Activated CD4-positive, alpha-beta T cell treated with anti-CD3 and anti-CD28 coated beads, Interleukin-2, amount 10 ng/mL, durations not matched to agents 24 days and 14 days (primary cell): ENCODE measurements around the gene PTPRN2. TPM values are rescaled to one million over a fixed set of nuclear protein-coding genes. Genes with fewer than 3 reads are reported as not detected.

Experiments used
- DNase-seq: peaks from one replicate; pipeline ENCODE4 v3.0.0; 2022
- H3K27ac Mint-ChIP-seq: one replicate; pipeline ENCODE4 v1.8.0; 2022; ENCODE audit warnings: mild to moderate bottlenecking, mixed read lengths
- H3K27me3 Mint-ChIP-seq: one replicate; pipeline ENCODE4 v1.8.0; 2022; ENCODE audit warnings: mixed read lengths
- H3K36me3 Mint-ChIP-seq: one replicate; pipeline ENCODE4 v1.8.0; 2022; ENCODE audit warnings: low read depth, mild to moderate bottlenecking, mixed read lengths
- H3K4me1 Mint-ChIP-seq: one replicate; pipeline ENCODE4 v1.8.0; 2021; ENCODE audit warnings: mixed read lengths
- H3K4me3 Mint-ChIP-seq: one replicate; pipeline ENCODE4 v1.8.0; 2022; ENCODE audit warnings: mild to moderate bottlenecking, moderate library complexity, mixed read lengths
- H3K9me3 Mint-ChIP-seq: one replicate; pipeline ENCODE4 v1.8.0; 2021; ENCODE audit warnings: mixed read lengths
- intact Hi-C: fragments of 100-400 bp; cut with micrococcal nuclease; formaldehyde crosslinking; loops from one replicate; pipeline ENCODE4 v1.15.1; 2023
- total RNA-seq: library from RNA; stranded (reverse); gene quantifications from 2 replicates; pipeline ENCODE4 v1.2.3, GENCODE V29; 2022

PTPRN2 gene
- total RNA-seq, 1 donor from 2014 or later = 0.33 TPM

DNA sequence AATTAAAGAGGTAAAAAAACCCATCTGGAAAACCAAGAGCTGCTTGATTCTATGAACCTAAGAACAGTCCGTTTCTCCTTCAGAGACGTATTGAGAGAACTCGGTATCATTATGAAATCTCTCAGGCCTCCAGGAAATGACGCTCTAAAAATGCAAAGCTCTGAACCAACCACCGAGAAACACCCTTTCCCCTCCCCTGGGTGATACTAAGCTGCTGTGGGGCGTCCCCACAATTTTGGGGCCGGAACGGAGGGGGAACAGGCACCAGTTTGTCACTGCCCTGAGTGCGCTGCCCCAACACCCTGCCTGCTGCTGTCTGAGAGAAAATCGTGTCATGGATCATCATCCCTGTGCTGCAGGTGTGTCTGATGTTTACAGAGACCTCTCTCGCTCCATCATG lies 741.4 kb downstream of the PTPRN2 start:
- no peaks in the 10 kb centered on the region for H3K27me3 Mint-ChIP-seq
- H3K36me3 Mint-ChIP-seq = no peaks in the 10 kb centered on the region
- H3K4me1 Mint-ChIP-seq = peaks cover 2% of the 10 kb centered on the region
- no peaks in the 10 kb centered on the region for H3K9me3 Mint-ChIP-seq
- H3K4me3 Mint-ChIP-seq = no peak overlapping the region
- H3K27ac Mint-ChIP-seq = no peak overlapping the region
- DNase-seq = no peak
- intact Hi-C loops = no loop called here

DNA sequence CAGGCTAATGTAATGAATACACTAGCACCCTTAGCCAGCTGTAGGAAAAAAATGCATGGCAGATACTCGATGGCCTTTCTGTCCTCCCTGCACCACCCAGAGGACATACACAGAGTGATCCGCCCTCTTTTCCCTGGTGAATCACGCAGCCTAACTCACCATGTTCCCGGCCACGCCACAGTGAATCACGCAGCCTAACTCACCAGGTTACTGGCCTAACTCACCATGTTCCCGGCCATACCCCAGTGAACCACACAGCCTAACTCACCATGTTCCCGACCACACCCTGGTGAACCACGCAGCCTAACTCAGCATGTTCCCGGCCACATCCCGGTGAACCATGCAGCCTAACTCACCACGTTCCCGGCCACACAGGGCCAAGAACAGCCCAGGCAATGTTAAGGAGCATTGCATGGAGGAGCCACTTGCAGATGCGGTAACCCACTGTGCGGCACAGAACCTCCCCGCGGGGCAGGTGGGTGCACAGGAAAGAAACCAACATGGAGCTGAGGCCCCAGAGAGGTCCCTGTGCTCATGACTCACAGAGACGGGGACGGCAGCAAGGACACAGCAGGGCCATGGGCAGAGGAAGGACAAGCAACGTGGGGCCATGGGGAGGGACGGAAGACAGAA lies 742.3 kb downstream of the PTPRN2 start:
- Mint-ChIP-seq H3K36me3 (no peaks in the 10 kb centered on the region), H3K27ac (no peak overlapping the region), H3K27me3 (no peaks in the 10 kb centered on the region), H3K4me3 (no peak overlapping the region), H3K9me3 (no peaks in the 10 kb centered on the region), H3K4me1 (no peaks in the 10 kb centered on the region)
- intact Hi-C loops = no loop called here
- DNase-seq = no peak

DNA sequence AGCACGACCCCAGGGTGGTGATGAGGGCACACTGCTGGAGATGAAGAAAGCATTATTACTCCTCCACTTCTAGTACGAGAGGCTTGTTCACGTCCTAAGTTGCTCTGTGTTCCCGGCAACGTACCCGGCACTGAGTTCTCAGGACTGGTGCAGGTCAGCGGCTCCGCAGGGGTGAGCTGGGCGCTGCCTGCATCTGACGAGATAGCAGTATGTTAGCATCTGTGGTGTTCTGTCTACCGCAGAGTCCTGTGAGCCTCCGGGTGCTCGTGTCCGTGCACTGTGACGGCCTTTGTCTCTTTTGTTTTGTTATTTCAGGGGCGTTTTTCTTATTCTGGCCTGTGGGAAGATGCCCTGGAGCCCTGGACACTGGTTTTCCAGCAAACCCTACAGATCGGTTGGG lies 743.0 kb downstream of the PTPRN2 start:
- no peak overlapping the region for H3K4me3 Mint-ChIP-seq
- no peaks in the 10 kb centered on the region for H3K36me3 Mint-ChIP-seq
- no peaks in the 10 kb centered on the region for H3K4me1 Mint-ChIP-seq
- H3K27ac Mint-ChIP-seq = no peak overlapping the region
- DNase-seq = no peak
- intact Hi-C loops = no loop called here
- H3K9me3 Mint-ChIP-seq = no peaks in the 10 kb centered on the region
- H3K27me3 Mint-ChIP-seq = no peaks in the 10 kb centered on the region

GRCh38 chr7:157844141-157844540 lies 743.5 kb downstream of the PTPRN2 start:
- H3K4me3 Mint-ChIP-seq = no peak overlapping the region
- no peaks in the 10 kb centered on the region for H3K9me3 Mint-ChIP-seq
- H3K27me3 Mint-ChIP-seq = no peaks in the 10 kb centered on the region
- DNase-seq = no peak
- no peaks in the 10 kb centered on the region for H3K4me1 Mint-ChIP-seq
- H3K36me3 Mint-ChIP-seq = no peaks in the 10 kb centered on the region
- no peak overlapping the region for H3K27ac Mint-ChIP-seq
- intact Hi-C loops = no loop called here

DNA sequence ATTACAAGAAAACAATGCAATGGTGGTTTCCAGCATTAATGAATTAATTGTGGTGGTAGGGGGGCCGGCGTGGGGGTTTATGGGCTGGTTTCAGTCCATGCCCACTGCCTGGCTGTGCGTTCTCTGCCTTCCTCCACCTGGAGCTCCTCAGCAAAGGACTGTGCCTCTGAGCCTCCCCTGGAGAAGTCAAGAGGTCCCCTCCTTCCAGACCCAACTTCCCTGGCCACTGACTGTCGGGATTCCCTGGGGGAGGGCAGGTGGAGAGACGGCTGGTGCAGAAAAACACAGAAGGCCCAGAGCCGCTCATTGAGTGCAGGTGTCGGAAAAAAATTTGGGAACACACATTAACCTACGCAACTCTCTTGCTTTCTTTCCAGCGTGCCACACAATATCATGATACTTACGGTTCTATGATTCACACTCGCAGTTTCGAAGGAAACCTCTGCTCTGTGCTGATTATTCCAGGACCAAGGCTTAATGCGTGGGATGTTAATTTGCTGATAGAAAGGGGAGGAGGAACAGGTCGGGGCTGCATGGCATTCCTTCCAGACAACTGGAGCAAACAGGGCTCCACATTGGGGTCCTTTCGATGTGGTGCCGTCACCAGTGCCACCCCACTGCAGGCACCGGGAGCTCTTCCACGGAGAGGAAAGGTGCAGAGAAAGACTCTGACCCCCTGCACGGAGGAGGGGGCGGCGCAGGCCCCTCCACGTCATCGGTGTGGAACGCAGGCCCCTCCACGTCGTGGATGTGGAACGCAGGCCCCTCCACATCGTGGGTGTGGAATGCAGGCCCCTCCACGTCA lies 744.1 kb downstream of the PTPRN2 start:
- H3K27ac Mint-ChIP-seq = no peak overlapping the region
- H3K9me3 Mint-ChIP-seq = no peaks in the 10 kb centered on the region
- H3K36me3 Mint-ChIP-seq = no peaks in the 10 kb centered on the region
- no peaks in the 10 kb centered on the region for H3K4me1 Mint-ChIP-seq
- no peak for DNase-seq
- H3K4me3 Mint-ChIP-seq = no peak overlapping the region
- intact Hi-C loops = no loop called here
- no peaks in the 10 kb centered on the region for H3K27me3 Mint-ChIP-seq

DNA sequence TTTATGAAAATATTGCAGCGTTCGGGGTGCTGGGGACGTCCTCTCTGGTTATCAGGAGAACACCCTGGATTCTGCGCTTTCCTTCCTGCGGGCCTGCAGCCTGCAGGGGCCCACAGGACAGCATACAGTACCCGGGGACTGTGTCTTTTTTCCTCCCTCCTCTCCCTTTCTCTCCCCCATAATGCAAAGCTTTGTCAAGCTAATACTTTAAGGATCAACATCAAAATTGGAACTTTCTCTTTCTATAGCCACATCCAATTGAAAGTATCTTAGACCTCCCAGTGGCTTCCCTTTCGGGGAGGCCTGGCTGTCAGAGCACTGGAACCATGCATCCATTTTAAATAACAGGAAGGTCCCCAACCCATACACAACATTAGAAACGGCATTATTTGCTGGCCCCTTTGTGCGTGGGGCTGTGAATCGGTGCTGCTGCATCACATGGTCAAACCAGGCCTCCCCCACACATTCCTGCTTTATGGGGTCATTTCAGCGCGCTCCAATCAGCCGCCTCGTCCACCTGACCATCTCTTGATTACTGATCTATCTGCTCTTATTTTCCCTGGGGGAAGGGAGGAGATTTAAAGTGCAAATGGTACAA lies 745.8 kb downstream of the PTPRN2 start:
- Mint-ChIP-seq H3K36me3 (no peaks in the 10 kb centered on the region), H3K4me1 (no peaks in the 10 kb centered on the region), H3K9me3 (no peaks in the 10 kb centered on the region), H3K27ac (no peak overlapping the region), H3K27me3 (no peaks in the 10 kb centered on the region), H3K4me3 (no peak overlapping the region)
- no peak for DNase-seq
- intact Hi-C loops = no loop called here

DNA sequence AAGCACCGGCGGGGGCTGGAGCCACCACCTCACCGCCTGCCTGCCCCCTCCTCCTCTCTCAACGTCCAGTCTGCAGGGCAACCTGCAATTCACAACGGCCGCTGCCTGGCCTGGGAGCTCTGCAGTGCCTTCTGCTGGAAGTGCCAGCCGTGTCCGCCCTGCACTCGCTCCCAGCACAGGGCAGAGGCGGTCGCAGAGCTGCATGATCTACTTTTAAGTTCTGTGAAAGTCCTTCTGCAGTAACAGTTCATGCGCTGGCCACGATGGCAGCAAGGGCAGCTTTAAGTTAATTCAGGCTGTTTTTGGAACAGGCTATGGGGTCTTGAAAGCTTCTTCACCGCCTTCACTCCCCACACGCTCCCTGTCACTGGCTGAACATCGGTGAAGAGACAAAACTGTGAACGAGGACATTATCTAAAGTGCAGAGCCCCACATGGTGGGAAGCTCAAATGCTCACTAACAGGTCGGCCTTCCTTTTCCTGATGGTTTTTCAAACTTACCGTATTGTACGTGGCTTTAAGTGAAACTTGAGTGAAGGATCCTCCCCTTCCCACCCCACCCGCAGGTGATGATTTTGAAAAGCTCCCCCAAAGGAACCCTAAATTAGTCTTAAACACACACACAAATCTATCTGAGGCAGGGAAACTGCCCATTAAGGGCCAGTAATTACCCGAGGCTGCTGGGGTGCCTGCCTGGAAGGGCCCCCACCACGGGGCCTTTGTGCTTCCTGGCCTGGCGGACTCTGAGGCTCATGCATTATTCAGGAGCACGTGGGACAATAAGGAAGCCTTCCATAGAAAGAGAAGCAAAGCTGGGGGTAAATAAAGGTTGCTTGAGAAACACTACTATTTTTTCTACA lies 746.5 kb downstream of the PTPRN2 start:
- Mint-ChIP-seq H3K4me1 (no peaks in the 10 kb centered on the region), H3K4me3 (no peak overlapping the region), H3K36me3 (no peaks in the 10 kb centered on the region), H3K27me3 (no peaks in the 10 kb centered on the region), H3K9me3 (no peaks in the 10 kb centered on the region), H3K27ac (no peak overlapping the region)
- DNase-seq = no peak
- intact Hi-C loops = no loop called here

DNA sequence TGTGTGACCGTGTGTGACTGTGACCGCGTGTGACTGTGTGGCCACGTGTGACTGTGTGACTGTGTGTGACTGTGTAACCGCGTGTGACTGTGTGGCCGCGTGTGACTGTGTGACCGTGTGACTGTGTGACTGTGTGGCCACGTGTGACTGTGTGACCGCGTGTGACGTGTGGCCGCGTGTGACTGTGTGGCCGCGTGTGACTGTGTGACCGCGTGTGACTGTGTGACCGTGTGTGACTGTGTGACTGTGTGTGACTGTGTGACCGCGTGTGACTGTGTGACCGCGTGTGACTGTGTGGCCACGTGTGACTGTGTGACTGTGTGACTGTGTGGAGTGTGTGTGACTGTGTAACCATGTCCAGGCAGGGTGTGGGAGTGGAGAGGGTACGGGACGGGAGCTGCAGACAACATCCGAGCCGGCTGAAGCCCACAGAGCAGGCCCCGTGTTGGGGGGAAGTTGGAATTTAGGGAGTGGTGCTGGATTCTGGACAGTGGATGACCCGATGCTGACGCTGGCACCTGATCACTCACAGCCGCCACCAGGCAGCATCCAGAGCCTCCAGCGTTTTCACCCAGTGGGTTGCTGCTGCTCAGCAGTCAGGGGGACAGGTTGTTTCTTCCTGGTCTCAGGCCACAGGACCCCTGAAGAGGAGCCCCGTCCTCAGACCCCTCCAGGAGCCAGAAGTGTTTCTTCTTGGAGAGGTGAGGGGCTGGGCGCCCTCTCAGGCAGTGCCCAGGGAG lies 747.3 kb downstream of the PTPRN2 start:
- DNase-seq = no peak
- H3K36me3 Mint-ChIP-seq = no peaks in the 10 kb centered on the region
- intact Hi-C loops = no loop called here
- H3K4me3 Mint-ChIP-seq = no peak overlapping the region
- H3K27ac Mint-ChIP-seq = no peak overlapping the region
- no peaks in the 10 kb centered on the region for H3K4me1 Mint-ChIP-seq
- H3K9me3 Mint-ChIP-seq = no peaks in the 10 kb centered on the region
- H3K27me3 Mint-ChIP-seq = peaks cover under 1% of the 10 kb centered on the region

GRCh38 chr7:157839672-157840167 lies 747.9 kb downstream of the PTPRN2 start:
- H3K27me3 Mint-ChIP-seq = peaks cover 2% of the 10 kb centered on the region
- no peak overlapping the region for H3K27ac Mint-ChIP-seq
- no peaks in the 10 kb centered on the region for H3K9me3 Mint-ChIP-seq
- no peak overlapping the region for H3K4me3 Mint-ChIP-seq
- no peak for DNase-seq
- H3K36me3 Mint-ChIP-seq = no peaks in the 10 kb centered on the region
- no peaks in the 10 kb centered on the region for H3K4me1 Mint-ChIP-seq
- intact Hi-C loops = no loop called here

- H3K9me3 Mint-ChIP-seq = no peaks in the 10 kb centered on the region
- no peaks in the 10 kb centered on the region for H3K4me1 Mint-ChIP-seq
- no peaks in the 10 kb centered on the region for H3K36me3 Mint-ChIP-seq
- intact Hi-C loops = no loop called here
- peaks cover 2% of the 10 kb centered on the region for H3K27me3 Mint-ChIP-seq
- no peak overlapping the region for H3K4me3 Mint-ChIP-seq
- DNase-seq = no peak
- no peak overlapping the region for H3K27ac Mint-ChIP-seq
Observed at GRCh38 chr7:157839226-157839625, 748.4 kb downstream of the PTPRN2 start.

DNA sequence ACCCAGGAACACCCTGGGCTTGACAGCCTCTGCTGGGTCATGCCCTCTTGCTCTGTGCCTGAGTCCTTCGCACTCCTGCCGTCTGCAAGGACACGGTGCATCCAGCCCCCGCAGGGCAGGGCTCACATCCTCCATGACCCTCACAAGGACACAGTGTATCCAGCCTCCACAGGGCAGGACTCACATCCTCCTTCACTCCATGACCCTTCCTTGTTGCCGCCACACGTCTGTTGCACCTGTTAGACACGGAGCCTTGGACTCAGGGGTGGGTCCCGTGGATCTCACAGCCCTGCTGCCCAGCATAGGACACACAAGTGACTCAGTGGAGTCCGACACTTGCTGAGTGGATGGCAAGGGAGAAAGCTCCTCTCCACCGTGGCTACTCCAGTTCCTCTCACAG lies 750.1 kb downstream of the PTPRN2 start:
- no peak for DNase-seq
- Mint-ChIP-seq H3K4me3 (no peak overlapping the region), H3K36me3 (no peaks in the 10 kb centered on the region), H3K9me3 (no peaks in the 10 kb centered on the region), H3K27ac (no peak overlapping the region), H3K27me3 (peaks cover 2% of the 10 kb centered on the region), H3K4me1 (no peaks in the 10 kb centered on the region)
- intact Hi-C loops = no loop called here

- H3K27me3 Mint-ChIP-seq = peaks cover 2% of the 10 kb centered on the region
- H3K4me1 Mint-ChIP-seq = no peaks in the 10 kb centered on the region
- intact Hi-C loops = no loop called here
- DNase-seq = no peak
- no peak overlapping the region for H3K4me3 Mint-ChIP-seq
- H3K36me3 Mint-ChIP-seq = no peaks in the 10 kb centered on the region
- H3K9me3 Mint-ChIP-seq = no peaks in the 10 kb centered on the region
- no peak overlapping the region for H3K27ac Mint-ChIP-seq
Observed at GRCh38 chr7:157837047-157837446, 750.6 kb downstream of the PTPRN2 start.

DNA sequence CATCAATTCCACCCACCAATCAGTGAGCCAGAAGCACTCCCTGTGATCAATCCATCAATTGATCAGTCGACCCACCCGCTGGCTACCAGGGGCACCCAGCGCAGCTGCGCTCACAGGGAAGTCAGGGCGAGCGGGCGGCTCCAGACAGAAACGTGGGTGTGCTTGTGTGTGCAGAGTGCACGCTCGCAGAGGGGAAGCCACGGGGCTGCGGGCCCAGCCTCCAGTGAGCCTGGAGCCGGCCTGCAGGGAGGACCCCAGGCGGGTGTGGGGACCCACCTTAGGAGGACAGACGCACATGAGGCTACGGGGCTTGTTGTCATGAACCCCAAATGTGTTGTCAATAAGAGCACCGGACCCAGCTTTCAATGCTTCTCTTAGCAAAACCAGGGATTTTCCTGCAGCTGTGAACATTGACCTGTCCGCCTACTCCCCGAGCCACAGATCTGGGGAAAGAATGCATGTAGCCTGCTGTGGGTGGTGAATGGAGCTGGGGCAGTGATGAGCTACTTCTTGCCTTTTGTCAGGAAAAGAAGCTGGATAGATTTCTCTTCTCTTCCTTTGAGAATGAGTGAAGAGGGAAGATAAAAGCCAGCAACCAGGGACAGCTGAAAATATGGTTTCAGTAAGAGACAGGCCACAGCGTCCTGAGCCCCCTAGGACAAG lies 753.0 kb downstream of the PTPRN2 start:
- DNase-seq = no peak
- Mint-ChIP-seq H3K4me3 (no peak overlapping the region), H3K27ac (no peak overlapping the region), H3K9me3 (no peaks in the 10 kb centered on the region), H3K36me3 (no peaks in the 10 kb centered on the region), H3K27me3 (peaks cover 2% of the 10 kb centered on the region), H3K4me1 (no peaks in the 10 kb centered on the region)
- intact Hi-C loops = no loop called here
